DMS79 treated with DMSO at 0.1 percent for 48 hours (cell line): ENCODE data around the gene OBSCN.

ENCODE experiments used
- DNase-seq: peaks from one replicate; lab custom pipeline; 2025; lab: John Stamatoyannopoulos, UW

OBSCN gene

DNA sequence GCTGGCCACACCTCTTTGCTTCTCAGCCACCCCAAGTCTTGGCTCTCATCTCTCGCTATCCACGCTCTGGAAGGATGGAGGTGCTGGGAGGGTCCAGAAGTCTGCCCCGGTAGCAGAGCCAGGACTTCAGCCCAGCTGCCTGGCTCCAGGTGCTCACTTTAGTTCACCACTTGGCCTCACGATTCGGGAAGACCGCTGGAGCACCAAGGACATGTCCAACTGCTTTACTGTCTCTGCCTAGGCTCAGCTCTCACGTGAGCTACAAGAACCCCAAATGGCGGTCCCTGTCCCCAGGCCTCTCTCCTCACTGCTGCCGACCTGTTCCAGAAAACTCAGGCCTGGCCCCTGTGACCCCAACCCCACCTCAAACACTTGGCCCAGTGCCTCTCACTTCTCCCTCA is 195.4 kb downstream of the OBSCN start:
- no peak for DNase-seq

DNA sequence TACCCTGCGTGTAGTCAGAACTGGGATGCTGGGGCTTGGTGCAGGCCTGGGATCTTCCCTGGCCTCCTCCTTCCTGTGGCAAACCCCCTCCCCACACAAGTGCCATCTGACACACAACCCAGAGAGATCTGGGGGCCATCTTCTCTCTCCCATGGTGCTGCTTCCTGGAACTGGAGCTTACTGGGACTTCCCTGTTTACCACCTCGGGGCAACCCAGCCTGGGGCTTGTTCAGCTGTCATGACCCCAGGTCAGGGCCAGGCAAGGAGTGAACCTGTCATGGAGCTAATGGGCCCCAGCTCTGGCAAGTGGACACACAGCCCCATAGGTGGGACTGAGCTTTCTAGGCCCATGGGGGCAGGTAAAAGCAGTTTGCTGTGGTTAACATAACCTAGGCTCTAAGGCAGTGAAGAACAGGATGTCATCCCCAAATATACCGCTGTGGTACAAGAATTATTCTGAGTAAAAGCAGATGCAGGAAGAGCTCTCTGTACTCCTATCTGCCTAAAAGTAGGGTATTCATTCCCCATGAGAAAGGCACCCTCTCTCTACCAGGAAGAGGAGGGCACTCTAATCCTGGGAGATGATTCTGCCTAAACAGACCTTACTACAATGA is 196.4 kb downstream of the OBSCN start:
- no peak for DNase-seq

DNA sequence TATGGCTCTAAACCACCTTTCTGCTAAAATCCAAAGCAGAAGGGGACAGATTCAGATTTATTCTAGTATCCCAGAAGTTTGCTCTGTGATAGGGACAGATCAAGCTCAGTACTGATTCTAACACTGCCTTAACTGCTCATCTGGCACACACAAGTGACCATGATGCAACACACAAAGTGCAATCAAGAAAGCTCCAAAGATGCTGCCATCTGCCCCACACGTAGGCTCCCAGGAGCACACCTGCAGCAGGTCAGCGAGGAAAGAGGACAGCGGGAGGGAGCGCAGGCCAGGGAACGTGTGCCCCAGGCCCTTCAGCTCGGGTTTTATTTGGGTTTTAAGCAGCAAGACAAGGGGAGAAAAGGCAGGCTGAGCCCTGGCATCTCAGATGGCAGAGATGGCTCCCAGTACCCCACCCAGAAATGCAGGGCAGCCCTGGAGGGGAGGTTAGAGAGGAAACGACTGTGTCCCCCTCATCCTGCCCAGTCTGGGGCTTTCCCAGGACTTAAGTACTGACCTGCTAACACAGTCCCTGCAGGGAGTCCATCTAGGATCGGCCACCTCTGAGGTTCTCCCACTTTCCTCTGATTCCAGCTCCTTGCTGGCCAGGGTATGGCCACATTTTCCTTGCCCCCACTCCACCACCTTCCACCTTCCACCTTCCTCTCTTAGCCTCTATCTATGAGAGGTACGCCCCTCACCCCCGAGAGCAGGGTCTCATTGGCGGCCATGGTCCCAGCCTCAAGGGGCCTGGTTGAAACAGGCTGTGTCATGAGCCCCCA is 197.5 kb downstream of the OBSCN start:
- DNase-seq = peak; percentile 21

DNA sequence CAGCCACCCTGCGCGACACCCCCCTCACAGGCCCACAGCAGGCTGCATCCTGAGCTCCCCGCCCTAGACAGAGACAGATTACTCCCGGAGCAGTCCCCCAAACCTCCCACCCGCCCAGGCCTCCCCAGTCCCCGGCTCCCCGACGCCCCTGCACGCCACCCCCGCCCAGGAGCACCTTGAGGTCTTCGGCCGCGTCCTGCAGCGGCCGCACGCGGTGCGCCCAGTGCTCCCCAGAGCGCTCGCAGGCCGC is 198.1 kb downstream of the OBSCN start:
- DNase-seq = no peak

DNA sequence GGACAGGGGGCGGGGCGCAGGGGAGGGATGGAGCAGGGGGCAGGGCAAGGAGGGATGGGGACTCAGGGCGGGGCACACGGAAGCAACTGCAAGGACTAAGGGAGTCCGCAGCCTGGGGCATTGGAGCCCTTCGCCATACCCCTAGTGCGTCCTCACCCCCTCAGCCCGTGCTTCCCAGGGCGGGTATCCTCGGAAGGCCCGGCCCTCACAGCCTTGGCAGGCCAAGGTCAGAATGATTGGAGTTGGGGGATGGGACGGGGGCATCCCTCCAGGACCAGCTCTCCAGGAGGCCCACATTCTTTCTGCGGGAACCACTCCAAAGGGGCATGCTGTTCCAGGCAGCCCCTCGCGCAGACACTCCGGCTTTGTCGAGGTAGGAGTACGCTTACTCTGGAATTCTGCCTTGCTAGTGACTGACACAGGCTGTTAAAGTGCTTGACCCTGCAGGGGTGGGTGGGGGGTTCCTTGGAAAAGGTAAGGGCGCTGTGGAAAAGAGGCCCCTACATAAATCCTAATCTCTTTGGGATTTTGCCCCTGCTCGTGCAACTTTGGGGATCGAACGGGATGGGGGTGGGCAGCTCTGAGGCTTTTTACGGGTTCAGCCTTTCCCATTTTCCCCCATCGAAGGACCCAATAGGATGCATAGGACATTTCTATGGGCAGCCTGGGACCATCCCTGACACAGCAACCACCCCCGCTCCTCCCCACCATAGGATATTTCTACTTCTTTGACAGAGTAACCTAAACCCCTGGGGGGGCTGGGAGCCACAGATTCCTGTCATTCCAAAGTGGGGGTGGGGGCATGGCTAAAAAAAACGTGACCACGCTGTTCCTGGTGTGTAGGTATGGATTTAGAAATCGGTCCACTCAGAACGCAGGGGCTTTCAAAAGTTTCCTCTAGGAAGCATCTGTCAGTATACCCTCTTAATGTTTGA is 199.5 kb downstream of the OBSCN start:
- no peak for DNase-seq

DNA sequence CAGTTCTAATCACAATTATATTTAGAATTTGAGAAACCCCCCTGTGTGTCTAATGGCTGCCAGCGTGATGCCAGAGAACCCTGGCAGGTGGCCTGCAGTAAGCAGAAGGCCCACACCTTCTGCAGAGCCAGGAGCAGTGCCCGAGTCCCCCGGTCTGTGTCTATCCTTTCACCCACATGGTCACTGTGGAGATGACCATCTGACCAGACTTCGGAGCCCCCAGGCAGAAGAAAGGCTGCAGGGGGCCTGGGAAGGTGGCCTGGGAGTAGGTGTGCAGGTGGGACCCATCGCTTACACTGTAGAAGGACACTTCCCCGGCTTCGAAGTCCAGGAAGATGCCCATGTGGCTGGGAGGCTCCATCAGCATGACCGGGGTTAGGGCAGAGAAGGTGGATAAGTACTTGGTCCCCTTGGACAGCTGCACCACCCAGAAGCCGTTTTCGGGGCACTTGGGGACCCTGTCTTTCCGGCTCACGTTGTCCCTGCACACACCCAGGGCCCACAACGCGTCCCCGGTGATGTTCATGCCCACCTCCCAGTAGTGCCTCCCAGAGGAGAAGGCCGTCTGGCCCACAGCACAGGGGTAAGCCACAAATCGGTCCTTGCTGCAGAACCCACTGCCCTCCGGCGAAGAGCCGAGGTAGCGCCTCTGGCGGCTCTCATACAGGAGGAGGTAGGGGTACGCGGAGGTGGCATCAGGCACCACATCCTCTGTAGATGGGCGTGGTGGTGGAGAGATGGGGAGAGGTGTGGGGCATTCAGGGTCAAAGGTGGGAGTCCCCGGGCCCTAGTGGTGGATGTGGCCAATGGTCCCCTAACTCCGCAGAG is 200.4 kb downstream of the OBSCN start:
- DNase-seq = no peak

DNA sequence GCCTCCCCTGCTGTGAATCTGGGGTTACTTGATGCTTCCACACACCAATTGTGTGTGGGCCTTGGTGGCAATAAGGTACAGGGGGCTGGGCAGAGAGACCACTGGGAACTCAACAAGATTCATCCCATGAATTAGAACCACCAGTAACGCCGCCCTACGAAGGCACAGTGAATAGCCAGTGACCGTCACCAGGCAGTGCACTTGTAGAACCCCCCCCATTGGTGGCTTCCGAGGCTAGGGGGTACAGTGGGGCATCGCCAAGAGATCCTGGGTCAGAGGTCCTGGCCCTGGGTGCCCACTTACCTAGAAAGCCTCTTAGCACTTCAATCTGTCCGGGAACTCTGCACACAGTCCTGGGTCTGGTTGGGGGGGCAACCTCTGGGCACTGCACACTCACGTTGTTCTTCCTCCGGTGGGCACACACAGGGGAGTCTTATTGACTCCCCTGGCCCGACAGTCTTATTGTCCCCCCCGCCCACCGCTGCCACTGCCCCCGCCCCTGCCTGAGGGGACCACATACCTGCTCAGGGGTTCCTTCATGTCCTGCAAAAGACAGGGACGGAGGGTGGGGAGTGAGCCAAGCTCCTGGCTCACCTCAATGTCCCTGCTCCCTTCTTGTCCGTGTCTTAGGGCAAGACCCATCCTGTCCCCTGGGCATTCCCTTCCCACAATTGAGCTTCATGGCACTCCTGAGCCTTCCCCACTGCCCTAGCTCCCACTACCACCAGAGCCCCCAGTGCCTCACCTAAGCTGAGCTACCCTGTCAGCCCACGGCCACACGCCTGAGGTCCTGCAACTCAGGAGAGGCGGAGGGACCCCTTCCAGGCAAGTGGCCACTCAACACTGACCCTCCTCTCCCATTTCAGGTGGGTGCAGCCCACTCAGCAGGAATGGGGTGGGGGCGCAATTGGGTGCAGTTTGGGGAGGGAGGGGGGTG is 201.3 kb downstream of the OBSCN start:
- DNase-seq = no peak

DNA sequence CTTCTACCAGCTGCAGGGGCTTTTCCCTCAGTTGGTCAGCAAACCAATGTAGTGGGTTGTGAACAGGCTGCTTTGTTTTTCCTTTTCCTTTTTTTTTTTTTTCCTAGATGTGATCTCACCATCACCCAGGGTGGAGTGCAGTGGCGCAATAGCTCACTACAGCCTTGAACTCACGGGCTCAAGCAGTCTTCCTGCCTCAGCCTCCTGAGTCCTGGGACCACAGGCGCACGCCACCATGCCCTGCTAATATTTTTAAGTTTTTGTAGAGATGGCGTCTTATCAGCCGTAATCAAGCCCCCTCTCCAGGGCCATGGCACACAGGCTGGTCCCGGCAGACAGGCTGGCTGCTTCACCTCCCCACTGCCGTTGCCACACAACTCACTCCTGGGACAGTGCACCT is 202.2 kb downstream of the OBSCN start:
- no peak for DNase-seq

DNA sequence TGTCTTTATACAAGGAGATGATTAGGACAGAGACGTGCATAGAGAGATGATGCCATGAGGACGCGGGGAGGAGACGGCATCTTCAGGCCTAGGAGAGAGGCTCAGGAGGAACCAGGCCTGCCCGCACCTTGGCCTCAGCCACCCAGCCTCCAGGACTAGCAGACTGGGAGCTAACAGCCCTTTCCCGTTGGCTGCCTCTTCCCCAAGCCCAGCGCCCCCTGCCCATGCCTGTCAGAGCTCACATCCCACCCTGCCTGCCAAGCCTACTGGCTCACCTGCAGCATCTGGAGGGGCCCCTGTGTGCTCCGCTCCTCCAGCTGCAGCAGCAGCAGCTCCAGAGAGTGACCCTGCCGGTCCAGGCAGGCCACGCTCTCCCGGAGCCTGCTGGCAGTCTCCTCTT is 202.8 kb downstream of the OBSCN start:
- no peak for DNase-seq

DNA sequence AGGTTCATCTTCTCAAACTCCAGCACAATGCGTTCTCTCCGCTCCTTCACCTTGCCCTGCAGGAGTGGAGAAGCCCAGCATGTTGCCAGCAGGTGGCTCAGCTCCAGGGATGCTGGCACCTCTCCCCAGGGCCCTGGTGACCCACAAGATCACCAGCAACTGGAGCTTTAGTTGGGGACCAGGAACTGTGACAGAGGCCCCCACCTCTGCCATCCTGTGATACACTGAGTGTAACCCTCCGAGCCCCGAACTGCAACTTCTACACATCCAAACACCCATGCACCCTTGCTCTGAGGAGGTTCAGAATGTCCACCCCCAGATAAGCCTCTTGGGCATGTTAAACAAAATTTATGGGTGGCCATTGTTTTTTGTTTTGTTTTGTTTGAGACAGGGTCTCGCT is 203.3 kb downstream of the OBSCN start:
- no peak for DNase-seq

DNA sequence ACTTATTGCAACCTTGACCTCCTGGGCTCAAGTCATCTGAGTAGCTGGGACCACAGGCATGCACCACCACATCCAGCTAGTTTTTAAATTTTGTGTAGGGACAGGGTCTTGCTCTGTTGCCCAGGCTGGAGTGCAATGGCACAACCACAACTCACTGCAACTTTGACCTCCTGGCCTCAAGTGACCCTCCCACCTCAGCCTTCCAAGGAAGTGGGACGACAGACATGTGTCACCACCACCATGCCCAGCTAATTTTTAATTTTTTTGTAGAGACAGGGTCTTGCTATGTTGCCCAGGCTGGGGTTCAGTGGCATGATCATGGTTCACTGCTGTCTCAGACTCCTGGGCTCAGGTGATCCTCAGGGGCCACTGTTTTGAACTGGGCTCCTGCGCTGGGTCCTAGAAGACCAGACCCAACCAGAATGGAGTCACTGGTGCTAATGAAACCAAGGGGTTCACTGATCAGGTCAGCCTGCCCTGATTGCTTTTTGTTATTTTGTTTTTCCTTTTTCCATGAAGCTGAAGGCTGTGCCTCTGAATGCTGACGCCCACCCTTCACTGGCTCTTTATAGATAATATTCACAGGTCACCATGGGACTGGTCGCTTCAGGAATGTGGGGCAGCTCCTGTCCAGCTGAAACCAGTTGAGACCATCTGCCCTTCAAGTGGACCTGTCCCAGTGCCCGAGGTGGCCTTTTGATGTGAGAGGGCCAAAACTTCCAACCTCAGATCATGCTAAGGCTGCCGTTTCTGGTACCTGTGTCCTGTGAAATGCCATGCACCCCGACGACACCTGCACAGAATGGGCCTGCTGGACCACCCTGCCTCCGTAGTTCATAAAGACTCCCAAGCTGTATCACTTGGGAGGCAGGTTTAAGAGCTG is 203.9 kb downstream of the OBSCN start:
- DNase-seq = no peak

DNA sequence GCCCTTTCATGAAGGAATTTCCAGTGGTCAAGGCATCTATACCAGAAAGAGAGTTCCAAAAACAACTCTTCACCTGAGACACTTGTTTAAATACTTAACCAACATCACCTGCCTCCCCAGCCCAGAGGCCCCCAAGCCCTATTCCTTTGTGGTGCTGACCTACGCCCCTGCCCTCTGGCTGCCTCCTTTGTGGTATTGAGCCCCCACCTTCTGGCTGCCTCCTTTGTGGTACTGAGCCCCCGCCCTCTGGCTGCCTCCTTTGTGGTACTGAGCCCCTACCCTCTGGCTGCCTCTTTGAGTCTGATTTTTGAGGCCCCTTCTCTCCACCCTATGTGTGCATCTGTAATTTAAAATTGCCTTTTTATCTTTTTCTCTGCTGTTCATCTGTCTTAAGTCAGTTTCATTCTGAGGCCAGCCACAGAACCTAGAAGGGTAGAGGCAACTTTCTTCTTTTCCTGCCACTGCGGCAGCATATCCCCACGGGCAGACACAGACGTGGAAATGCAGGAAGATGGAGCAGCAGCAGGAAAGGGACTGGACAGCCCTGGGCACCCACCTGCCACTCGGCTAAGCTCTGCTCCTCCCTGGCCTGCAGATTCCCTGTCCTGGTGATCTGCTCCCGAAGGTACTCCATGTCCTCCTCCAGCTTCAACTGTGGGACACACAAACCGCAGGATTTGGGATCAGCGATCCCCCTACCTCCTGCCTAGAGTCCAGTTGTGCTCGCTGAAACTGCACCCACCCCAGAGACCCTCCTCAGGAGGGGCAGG is 205.6 kb downstream of the OBSCN start:
- no peak for DNase-seq

DNA sequence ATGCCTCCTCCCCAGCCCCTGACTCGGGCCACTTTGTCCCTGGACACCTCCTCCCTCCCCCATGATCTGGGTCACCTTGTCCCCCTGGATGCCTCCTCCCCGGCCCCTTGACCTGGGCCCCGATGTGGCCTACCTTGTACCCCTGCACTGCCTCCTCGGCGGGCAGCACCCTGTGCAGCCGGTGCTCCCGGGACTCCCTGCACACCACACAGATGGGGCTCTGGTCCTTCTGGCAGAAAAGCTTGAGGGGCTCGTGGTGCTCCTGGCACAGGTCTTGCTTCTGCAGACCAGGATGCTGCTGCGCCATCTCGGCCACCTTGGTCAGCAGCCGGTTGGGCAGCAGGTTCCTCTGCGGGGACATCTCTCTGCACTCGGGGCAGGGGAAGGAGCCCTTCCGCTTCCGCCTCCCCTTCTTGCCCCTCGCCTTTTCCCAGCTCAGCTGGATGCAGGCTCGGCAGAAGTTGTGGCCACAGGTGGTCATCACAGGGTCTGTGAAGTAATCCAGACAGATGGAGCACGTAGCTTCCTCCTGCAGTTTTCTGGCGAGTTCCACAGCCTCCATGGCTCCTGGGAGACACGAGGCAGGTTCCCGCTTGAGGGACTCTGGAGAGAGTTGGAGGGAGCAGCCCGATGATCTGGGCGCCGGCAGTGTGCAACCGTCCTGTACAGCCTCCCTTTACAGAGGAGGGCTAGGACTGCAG is 206.8 kb downstream of the OBSCN start:
- DNase-seq = no peak

DNA sequence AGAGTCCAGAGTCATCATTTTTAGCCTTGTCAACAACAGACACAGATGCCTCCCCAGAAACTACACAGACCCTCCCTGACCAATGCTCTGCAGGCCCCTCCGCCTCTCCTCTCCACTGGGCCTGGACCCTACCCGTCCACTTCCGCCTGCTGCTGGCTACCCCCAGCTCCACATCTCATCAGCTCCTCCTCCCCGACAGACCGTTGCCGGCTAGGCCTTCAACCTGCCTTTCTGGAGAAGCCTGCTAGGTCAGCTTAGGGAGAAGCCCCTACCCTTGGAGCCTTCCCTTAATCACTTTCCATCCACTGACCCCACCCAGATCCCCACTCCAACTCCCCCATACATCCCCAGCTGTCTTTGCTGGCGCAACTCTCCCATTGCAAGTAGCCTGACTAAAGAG is 207.4 kb downstream of the OBSCN start:
- DNase-seq = no peak

DNA sequence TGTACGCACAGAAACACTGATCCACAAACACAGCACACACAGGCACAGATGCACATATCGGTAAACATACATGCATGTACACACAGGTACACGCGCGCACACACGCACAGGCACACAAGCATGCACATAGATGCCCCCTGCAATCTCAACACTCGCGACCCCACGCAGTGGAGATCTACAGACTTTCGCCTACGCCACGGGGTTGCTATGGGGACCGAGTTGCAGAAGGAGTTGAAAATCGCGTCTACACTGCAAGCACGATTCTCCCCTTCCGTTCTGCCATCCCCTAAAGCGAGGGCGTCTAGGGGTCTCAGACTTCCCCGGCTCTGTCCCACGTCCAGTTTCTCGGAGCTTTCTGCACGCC is 208.0 kb downstream of the OBSCN start:
- no peak for DNase-seq

DNA sequence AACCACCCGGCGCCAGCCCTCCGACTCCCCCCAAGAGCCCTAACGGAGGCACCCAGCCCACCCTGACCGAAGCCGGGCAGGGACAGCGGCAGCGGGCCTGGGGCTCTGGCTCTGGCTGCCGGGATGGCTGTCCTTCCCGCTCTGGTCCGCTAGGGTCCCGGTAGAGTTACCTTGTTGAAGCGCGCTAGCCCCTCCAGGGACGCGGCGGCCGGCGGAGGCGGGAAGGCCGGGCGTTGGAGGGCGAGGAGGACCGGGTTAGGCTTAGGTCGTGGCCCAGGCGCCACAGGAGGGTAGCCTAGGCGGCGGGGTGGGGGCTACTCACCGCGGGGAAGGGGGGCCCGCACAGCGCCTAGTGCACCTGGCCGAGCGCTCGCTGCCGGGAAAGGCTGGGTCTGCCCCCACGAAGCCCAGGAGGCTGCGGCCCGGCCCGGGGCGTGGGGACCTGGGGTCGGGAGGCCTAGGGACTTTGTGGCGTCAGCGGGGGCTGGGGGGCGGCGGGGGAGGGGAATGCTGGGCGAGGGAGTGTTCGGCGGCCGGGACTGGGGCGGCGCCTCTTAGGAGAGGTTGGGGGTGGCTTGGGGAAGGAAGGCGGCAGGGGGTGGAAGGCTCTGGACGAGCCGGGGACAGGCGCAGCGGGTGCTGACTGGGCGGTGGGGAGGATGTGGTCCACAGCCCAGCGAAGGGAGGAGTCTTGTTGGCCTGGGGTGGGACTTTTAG is 208.5 kb downstream of the OBSCN start, which contains the start of gene TRIM17:
Gene TRIM17, minus strand, starts transcription at position 645 of the 717 bp plus-strand sequence. CDS start 1,789 bp downstream, outside the sequence.
- peak; percentile 35 for DNase-seq

DNA sequence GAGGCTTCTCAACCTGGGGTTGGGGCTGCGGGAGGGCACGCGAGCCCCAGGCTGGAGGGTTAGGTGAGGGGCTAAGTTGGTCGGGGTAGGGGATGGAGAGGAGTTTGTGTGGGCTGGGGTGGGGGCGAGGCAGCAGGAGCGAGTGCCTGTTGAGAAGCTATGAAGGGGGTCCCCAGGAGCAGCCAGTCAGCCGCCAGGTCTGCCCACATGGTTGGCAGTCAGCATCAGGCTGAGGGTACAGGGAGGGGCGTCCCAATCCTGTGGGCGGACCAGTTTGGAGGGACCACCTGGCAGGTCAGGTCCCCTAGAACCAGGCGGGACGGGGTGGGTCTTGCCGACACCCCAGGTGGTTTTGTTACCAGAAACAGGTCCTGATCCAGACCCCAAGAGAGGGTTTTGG is 209.2 kb downstream of the OBSCN start:
- DNase-seq = no peak
